GM18499 (cell line): ENCODE measurements around the gene OCA2.

Source experiments
- ATAC-seq: cut with Tn5 transposase; IDR thresholded peaks from one replicate; pipeline ENCODE4 v1.9.1; 2021; ENCODE audit warnings: moderate number of reproducible peaks; ENCODE audit not compliant: insufficient read depth, unreplicated experiment

OCA2 gene

DNA sequence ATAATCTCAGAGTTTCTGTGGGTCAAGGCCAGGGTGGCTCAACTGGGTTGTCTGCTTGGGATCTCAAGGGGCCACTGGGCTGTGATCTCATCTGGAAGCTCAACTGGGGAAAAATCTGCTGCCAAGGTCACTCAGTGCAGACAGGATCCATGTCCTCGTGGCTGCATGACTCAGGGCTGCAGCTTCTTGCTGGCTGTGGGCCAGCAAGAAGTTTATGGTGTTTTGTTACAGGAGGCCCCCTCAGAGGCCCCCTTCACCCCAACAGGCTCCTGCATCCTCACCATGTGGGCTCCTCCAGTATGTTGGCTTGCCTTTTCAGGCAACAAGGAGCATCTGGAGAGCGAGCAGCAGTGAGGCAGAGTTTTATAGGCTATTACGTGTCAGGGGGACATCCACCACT, 14.6 kb downstream of the OCA2 start:
- no peak for ATAC-seq

GRCh38 chr15:28082891-28083684, 16.0 kb downstream of the OCA2 start:
- ATAC-seq, result no peak

DNA sequence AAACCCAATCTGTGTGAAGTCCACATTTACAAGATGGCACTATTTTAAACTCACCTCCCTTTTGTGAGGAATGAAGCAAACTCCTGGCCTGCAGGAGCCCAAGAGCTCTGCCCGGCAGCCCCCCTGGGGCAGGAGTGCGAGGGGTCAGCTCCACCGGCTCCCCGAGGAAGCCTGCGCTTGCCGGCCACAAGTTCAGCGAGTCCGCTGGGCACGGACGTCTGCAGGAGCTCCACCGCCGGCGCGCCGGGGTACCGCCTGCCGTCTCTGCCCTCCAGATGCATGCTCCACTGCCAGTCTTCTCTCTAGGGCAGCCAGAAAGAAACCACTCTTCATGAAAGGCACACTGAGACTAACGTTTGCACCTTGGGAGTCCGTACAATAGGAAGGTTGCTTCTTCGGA, 17.5 kb downstream of the OCA2 start:
- ATAC-seq, result no peak

- no peak for ATAC-seq
Measured at GRCh38 chr15:28080386-28080785, 18.7 kb downstream of the OCA2 start.

DNA sequence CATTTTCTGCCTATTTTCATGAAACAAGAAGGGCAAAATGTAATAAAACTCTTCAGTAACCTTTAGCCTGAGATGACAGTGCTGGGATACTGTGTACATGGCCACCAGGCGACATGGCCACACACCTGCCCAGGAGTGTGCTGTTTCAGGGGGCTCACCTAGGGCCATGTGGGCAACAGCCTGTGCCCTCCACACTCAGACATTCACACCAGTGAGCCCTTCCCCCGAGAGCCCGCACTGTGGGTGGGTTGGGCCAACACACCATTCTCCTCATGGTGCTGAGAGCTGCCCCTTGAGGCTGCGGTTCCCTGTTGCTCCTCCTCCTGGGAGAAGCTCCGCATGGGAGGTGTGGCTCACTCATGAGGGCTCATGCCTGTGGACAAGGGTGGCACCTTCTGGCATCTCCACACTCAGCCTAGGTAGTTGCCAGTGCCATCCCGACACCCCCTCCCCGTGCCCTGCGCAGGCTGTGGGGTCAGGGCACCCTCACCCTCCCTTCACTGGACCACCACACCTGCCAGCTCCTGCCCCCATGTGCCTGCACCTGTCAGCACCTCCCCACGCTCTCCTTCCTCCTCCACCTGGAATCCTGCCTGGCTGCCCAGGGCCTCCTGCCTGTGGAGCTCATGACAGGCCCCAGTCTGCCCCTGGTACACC, 19.7 kb downstream of the OCA2 start:
- no peak for ATAC-seq

DNA sequence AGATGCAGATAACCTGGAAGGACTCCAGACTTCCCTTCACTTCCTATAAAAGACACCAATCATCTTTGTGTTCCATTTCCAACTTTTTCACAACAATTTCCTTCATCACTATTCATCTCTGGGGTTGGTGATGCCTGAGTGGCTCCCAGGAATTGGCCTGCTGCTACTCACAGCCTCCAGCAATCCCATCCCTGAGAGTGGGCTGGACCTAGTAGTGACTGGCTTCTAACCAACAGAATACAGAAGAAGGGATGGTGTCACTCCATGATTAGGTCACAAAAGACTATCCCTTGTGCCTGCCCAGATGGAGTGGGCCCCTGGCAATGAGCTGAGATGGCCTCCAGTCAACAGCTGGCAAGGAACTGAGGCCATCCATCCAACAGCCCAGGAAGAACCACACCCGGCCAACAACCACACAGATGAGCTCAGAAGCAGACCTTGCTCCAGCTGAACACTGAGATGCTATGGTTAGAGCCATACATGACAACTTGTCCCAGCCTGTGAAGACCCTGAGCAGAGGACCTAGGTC, 20.9 kb downstream of the OCA2 start:
- no peak for ATAC-seq

- no peak for ATAC-seq
Measured at GRCh38 chr15:28075573-28075972, 23.5 kb downstream of the OCA2 start.

DNA sequence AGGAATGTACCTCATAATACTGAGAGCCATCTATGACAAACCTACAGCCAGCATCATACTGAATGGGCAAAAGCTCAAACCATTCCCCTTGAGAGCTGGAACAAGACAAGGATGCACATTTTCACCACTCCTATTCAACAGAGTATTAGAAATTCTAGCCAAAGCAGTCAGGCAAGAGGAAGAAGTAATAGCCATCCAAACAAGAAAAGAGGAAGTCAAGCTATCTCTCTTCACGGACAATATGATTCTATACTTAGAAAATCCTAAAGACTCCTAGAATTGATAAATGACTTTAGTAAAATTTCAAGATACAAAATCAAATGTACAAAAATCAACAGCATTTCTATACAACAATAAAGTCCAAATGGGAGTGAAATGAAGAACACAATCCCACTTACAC, 30.2 kb downstream of the OCA2 start:
- ATAC-seq, result no peak

DNA sequence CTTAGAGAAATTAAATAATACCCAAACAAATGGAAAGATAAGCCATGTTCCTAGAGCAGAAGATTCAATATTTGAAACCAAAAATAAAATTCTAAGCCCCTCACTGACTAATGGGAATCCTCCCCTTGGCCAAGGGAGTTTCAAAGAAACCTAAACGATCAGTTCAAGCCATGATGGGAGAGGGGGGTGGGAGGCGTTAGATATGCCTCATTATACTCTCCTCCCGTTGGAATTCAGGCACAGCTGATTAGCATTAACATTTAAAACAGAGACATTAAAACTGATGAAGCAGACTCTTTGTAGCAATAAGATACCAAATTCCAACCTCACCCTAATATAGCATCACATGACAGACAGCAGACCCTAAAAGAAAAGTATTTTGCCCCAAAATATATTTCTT, 32.9 kb downstream of the OCA2 start:
- ATAC-seq, result no peak

DNA sequence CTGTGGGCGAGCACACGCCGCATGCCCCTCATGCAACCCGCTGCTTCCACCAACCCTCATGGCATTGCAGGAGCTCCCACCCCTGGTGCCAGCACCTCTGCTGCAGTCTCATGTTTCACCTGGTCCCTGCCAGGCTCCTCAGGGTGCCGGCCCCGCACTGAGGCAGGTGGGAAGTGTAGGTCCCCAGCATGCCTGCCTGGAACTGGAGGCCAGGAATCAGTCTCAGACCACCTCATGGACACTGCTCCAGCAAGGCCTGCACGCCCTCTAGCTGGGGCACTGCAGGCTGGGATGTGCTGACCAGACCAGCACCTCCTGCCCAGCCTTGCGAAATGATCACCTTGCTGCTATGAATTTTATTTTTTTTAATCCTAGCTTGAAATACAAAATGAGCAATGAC, 39.1 kb downstream of the OCA2 start:
- no peak for ATAC-seq

GRCh38 chr15:28058082-28058481, 41.0 kb downstream of the OCA2 start:
- no peak for ATAC-seq

DNA sequence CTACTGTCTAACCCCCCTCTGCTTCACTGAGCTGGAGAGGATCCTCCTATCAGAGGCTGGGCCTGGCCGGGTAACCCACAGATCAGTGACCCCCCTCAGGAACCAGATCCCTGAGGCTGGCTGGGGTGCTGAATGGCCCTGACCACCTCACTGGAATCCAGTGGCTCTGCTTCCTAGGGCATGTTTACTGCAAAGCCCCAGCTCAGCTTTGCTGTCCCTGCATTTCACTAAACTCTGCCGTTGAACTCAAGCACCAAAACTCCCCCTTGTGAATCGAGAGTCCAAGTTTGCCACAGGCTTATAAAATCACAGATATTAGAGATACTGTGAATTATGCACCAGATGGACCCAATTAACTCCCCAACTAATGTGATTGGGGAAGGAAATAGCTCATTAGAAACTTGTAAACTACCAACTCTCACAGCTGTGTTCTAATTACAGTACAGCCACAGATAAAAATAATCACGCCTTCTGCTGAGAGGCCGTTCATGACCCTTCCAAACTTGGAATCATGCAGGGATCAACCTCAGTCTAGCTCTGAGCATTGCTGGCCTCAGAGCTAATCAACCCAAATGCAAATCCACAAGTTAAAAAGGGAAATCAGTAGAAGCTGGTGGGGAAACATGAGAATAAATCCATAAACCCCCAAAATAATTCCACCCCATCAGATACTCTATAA, 47.0 kb downstream of the OCA2 start:
- ATAC-seq, result no peak

- no peak for ATAC-seq
Measured at GRCh38 chr15:28049581-28049980, 49.5 kb downstream of the OCA2 start.

GRCh38 chr15:28047277-28047676, 51.8 kb downstream of the OCA2 start:
- no peak for ATAC-seq

- ATAC-seq, result no peak
Measured at GRCh38 chr15:28044121-28044672, 54.9 kb downstream of the OCA2 start.

DNA sequence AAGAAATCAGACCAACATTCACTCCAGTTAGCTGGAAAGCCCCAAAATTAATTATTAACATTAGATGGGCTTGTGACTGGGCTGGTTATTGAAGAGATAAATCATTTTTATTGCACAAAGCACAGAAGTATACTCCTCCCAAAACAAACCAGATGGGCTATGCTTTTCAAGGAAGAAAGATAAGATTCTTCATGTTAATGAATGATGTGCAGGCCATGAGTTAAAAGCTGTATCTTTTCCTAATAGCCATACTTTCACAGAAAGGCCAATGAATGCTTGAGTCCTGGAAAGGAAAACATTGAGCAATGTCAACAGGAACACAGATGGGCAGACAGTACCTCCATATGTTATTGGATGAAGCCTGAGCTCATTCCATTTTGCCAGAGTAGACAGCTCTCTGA, 55.4 kb downstream of the OCA2 start:
- no peak for ATAC-seq

DNA sequence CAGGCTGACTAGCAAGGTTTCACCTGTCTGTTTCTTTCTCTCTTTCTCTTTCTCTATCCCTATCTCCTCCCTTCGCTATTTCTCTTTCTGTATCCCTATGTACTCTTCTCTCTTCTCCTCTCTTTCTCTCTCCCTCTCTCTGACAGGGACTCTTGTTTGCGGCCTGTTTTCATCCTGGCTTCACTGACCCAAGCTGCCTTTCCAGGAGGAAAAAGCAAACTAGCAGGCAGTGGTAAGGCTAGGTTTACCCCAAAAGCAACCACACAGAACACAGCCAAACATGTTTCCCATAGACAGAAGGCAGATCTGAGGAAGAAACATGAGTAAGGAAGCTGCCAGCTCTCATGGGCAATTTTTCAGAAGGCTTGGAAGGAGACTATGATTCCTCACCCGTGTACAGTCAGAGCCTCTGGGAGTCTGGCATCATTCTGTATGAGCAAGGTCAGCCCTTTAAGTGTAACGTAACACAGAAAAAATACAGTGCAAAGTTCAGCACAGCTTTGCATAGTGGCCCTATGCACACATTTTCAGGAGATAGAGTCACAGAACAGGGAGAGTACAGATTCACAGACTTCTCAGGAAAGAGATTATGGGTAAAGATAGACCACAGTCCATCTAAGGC, 61.0 kb downstream of the OCA2 start:
- ATAC-seq, result no peak

DNA sequence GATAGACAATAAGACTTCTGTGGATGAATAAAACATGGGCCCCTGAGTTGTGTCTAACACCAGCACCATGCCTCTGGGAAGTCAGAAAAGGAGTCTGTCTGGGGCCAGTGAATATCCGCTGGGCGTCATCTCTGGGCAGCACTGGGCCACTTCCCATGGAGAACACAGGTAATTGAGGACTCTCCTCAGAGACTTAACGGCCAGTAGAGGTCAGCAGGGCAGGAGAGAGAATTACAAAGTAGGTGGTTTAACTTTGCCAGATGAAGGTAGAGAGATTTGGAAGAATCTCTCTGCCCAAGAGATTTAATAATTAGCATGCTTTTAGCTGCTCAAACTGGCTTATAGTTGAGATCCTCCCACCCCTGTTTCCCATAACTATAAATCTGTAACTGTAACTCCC, 65.7 kb downstream of the OCA2 start:
- no peak for ATAC-seq

GRCh38 chr15:28030801-28031200, 68.3 kb downstream of the OCA2 start:
- no peak for ATAC-seq

DNA sequence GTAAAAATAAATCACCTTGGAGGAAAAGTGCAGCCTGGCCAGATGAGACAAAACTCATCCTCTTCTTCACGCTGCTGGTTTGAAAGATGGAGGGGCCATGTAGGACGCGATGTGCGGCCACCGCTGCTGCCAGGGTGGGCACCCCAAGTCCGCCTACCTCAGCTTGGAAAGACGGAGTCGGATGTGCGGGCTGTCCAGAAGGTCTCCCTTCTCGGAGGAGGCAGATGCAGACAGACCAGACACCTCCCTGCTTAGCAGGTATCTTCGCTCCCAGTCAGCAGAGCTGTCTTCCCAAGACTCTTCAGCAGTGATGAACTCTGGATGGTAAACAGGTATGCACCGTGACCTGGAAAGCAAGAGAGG, 71.4 kb downstream of the OCA2 start:
- ATAC-seq, result no peak
